Liver (tissue), 3 donors: ENCODE results near the gene LMOD1.

Source experiments
- CTCF ChIP-seq: fragments of 150-350 bp; IDR thresholded peaks from 2 replicates; pipeline ENCODE4 v1.5.1; 2017; ENCODE audit warnings: improper control_type of control experiment, low read depth, low read length; ENCODE audit not compliant: missing input control
- GABPA ChIP-seq, 2 donors: IDR thresholded peaks in 1 of 2; conservative IDR thresholded peaks in 1 of 2; 2 replicates each; pipeline ENCODE4 v1.6.1; 2016; ENCODE audit warnings: antibody characterized with exemption in 2 of 2, mild to moderate bottlenecking in 1 of 2, moderate library complexity in 1 of 2
- JUND ChIP-seq, 2 donors: IDR thresholded peaks; 2 replicates each; pipeline ENCODE4 v1.6.1; 2016; ENCODE audit warnings: antibody characterized with exemption in 2 of 2
- MAX ChIP-seq: IDR thresholded peaks from 2 replicates; pipeline ENCODE4 v1.6.1; 2016; ENCODE audit warnings: antibody characterized with exemption
- REST ChIP-seq: IDR thresholded peaks from 2 replicates; pipeline ENCODE4 v1.6.1; 2016; ENCODE audit warnings: antibody characterized with exemption, mild to moderate bottlenecking
- TAF1 ChIP-seq: conservative IDR thresholded peaks from 2 replicates; pipeline ENCODE4 v1.6.1; 2016; ENCODE audit warnings: antibody characterized with exemption, mild to moderate bottlenecking
- donor health status: healthy.
- donor health status: healthy.

- TF ChIP-seq CTCF (no peak), MAX (no peak), JUND (IDR thresholded peaks at IDR 0.05) (no peak), REST (no peak), GABPA (IDR thresholded peaks at IDR 0.05 in 1 of 2, conservative IDR thresholded peaks at IDR 0.05 in 1 of 2) (no peak), TAF1 (no peak)
Measured at GRCh38 chr1:201874672-201875071, 71.7 kb downstream of the LMOD1 start.
